HCT116 (cell line): Measurements from ENCODE around the gene NCKAP5.

Experiments used
- ATF3 ChIP-seq: IDR thresholded peaks from 2 replicates; pipeline ENCODE4 v1.6.1; 2012
- CEBPB ChIP-seq: IDR thresholded peaks from 2 replicates; pipeline ENCODE4 v1.6.1; 2012; ENCODE audit warnings: low read depth
- CTCF ChIP-seq, 3 experiments: fragments of 200-600 bp in 1 of 3; sonication (generic) in 1 of 3; IDR thresholded peaks in 2 of 3; conservative IDR thresholded peaks in 1 of 3; 2 replicates each; pipeline ENCODE4 v1.5.1; 2012 to 2017; ENCODE audit warnings: low read depth in 2 of 3, low read length in 2 of 3, antibody characterized with exemption in 1 of 3, borderline replicate concordance in 1 of 3, control low read depth in 1 of 3, mild to moderate bottlenecking in 1 of 3, mixed read lengths in 1 of 3, mixed run types in 1 of 3, moderate library complexity in 1 of 3; ENCODE audit not compliant: insufficient read depth in 1 of 3
- EGR1 ChIP-seq: IDR thresholded peaks from 2 replicates; pipeline ENCODE4 v1.6.1; 2012; ENCODE audit warnings: low read depth
- EZH2 ChIP-seq: fragments of 200-600 bp; sonication (generic); IDR thresholded peaks from 2 replicates; pipeline ENCODE4 v1.6.1; 2017; ENCODE audit warnings: antibody characterized with exemption, mixed run types
- FOSL1 ChIP-seq: IDR thresholded peaks from 2 replicates; pipeline ENCODE4 v1.6.1; 2012; ENCODE audit warnings: low read depth
- JUND ChIP-seq: IDR thresholded peaks from 2 replicates; pipeline ENCODE4 v1.6.1; 2012
- MAX ChIP-seq: IDR thresholded peaks from 2 replicates; pipeline ENCODE4 v1.6.1; 2012
- POLR2A ChIP-seq: IDR thresholded peaks from 2 replicates; pipeline ENCODE4 v1.7.0; 2011; ENCODE audit warnings: borderline replicate concordance; ENCODE audit not compliant: insufficient read depth, insufficient read length; ENCODE audit errors: extremely low read depth
- POLR2AphosphoS5 ChIP-seq: IDR thresholded peaks from 2 replicates; pipeline ENCODE4 v1.6.1; 2011; ENCODE audit warnings: mild to moderate bottlenecking, low read depth, low read length, moderate library complexity
- RAD21 ChIP-seq: IDR thresholded peaks from 2 replicates; pipeline ENCODE4 v1.6.1; 2012; ENCODE audit warnings: low read depth, mild to moderate bottlenecking
- SP1 ChIP-seq: IDR thresholded peaks from 2 replicates; pipeline ENCODE4 v1.6.1; 2012; ENCODE audit warnings: low read depth
- TCF7L2 ChIP-seq: IDR thresholded peaks from 2 replicates; pipeline ENCODE4 v1.7.0; 2011; ENCODE audit warnings: borderline replicate concordance, inconsistent platforms; ENCODE audit not compliant: insufficient read depth, insufficient read length; ENCODE audit errors: extremely low read depth
- ZNF274 ChIP-seq: fragments of 200-500 bp; sonication (Bioruptor generic); IDR thresholded peaks from 2 replicates; pipeline ENCODE4 v1.6.1; 2014; ENCODE audit warnings: mild to moderate bottlenecking, low read depth, low read length, inconsistent platforms

- TF ChIP-seq CTCF (IDR thresholded peaks at IDR 0.05 in 2 of 3, conservative IDR thresholded peaks at IDR 0.05 in 1 of 3; ENCODE audit: borderline replicate concordance in 1 of 3, insufficient read depth in 1 of 3, low read depth in 2 of 3, low read length in 2 of 3): no peak
- no peak for TF ChIP-seq FOSL1
- TF ChIP-seq POLR2AphosphoS5: no peak
- TF ChIP-seq SP1: no peak
- TF ChIP-seq RAD21: no peak
- no peak for TF ChIP-seq CEBPB
- TF ChIP-seq TCF7L2: no peak
- no peak for TF ChIP-seq EGR1
- no peak for TF ChIP-seq ZNF274
- no peak for TF ChIP-seq POLR2A
- TF ChIP-seq JUND: no peak
- TF ChIP-seq MAX: no peak
- TF ChIP-seq EZH2: no peak
- TF ChIP-seq ATF3: no peak
Measured at GRCh38 chr2:133166031-133166430, 402.2 kb downstream of the NCKAP5 start.
